ENCODE data around the gene CCDC78.

Gene CCDC78

DNA sequence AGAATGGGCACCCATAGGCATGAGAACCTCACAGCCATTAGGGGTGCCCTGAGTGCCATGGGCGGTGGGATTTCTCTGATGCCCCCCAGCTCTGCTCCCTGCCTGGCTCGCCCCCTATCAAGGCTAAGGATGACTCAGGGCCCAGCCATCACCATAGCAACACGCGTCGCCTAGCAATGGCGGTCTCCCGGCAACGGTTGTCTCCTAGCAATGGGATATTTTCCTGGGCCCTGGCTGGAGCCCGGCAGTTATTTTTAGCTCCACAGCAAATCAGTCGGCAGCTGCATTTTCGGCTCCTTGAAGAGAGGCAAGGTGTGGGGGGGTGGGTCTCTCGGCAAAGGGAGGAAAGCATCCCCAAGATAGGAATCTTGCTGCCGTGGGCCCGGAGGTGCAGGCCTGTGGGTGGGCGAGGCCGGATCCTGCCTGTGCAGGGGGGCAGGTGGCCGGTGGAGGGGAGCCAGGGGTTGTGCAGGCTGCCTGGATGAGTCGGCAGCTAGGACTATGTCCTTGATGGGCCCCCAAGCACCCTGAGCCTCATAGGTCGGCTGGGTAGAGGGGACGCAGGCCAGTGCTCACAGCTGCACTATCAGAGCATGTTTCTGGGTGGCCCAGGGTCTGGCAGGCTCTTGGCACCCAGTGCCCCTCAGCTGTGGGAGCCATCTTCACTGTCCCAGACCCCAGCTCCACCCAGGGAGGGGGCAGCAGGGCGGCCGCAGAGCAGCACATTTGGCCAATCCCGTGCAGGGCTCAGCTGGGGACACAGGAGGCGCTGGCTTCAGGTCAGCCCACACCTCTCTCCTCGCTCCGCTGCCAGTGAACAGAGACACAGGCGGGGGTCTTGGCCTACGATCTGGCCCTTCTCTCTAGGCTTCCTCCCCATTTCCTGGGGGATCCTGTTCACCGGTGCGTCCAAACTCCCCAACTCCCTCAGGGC is 16.4 kb downstream of the CCDC78 start:
- no peak for DNase-seq

- no peak for DNase-seq
These were observed 17.3 kb downstream of the CCDC78 start for GRCh38 chr16:708959-709358.

- no peak for DNase-seq
These were observed 18.2 kb downstream of the CCDC78 start for GRCh38 chr16:708019-708418.

- no peak for DNase-seq
These were observed 19.1 kb downstream of the CCDC78 start for GRCh38 chr16:707062-707538.

DNA sequence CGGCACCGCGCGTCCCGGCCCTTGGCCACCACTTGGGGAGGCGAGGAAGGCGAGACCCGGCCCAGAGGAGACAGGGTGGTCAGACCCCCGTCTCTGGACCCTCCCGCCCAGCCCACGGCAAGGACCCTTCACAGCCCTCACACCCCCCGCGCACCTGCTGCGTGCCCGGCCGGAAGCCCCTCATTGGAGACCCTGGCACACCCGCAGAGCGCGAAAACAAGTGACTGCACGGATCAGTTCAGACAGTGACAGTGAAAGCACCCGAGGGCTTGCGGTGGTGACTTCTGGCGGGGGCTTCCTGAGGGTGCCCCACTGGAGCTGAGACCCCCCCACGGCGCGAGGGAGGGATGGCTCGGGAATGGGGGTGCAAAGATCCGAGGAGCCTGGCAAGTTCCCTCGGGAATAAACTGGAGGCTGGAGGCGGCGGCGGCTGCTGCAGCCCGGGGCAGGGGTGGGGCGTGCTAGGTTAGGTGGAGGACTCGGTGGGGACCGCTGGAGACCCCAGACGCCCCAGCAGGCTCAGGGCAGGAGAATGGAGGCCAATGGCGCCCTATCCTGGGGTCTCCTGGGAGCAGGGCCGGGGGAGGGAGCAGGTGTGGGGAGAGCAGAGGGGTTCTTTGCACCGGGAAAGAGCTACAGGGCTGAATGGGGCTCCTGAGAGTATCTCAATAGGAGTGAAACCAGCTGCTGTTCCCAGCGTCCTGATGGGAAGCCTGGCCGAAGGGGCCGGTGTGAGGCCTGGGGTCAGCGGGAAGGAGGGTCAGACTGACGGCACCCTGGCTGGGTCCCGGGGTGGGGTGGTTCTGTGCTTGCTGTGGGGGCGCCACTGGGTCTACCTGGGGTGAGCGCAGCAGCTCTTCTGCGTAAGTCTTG is 19.8 kb downstream of the CCDC78 start:
- DNase-seq, result no peak

DNA sequence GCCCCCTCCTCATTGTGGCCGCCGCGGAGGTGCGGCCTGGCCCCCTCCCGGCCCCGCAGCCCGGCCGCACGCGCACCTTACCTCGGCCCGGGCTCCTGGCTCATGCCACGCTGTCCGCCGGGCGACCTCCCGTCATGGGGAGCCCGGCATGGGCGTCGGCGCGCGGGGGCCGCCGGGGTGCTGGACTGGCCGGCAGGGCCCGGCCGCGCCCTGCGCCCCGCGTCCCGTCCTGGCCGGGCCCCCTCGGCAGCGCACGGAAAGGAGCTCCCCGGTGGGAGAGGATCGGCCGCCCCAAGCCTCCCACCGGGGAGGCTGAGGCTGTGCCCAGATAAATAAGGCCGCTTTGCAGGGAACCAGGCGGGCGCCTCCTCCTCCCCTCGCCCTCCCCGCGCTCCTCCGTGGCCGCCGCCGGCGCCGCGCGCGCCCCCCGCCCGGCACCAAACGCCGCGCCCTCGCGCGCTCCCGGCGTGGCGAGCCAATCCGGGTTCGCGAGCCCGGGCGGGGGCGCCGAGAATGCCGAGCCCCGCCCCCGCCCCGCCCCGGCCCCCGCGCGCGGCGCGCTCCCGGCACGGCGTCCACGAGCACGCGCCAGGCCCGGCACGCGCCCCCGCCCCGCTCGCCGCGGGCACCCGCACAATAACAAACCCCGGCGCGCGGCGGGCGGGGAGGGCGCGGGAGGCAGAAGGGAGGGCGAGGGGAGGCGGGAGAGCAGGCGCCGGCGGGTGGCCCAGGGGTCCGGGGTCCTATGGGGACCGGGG is 20.6 kb downstream of the CCDC78 start, which contains the start of gene FBXL16:
FBXL16 (minus strand) TSS at position 371 of the 758 bp plus-strand sequence. CDS start 8,396 bp downstream, outside the sequence.
- DNase-seq, result no peak

DNA sequence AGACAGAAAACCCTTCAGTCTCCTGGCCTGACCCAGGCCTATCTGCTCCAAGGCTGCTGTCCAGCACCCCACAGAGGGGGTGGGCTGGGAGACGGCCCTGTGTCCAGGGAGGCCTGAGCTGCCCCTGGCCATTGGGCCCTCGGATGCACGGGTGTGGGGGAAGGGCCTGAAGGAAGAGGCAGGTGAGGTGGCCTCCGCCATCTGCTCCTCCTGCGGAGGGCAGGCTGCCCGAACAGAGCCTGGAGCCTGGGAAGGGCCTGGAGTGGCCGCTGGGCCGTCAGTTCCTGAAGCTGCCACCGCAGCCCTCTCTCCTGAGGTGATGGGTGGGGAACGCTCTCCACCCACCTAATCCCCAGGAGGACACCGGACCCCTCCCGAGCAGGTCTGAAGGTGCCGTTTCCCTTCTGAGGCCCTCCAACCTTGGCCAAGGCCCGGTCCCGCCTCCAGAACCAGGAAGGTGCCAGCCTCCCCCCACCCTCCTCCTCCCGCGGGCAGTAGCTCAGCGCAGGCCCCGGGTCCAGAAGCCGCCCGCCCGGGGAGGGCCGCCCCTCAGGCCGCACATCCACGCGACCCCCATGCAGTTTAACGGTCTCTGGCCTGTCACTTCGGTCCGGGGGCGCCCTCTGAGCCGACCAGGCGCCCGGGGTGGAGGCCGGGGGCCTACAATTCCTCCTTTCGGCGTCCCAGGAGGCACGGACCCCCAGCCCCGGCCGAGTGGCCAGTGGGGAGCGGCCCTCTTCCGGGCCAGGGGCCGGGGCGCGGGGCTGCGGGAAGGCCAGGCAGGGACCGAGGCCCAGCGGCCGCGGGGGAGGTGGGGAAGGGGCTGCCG is 21.5 kb downstream of the CCDC78 start:
- DNase-seq, result no peak

DNA sequence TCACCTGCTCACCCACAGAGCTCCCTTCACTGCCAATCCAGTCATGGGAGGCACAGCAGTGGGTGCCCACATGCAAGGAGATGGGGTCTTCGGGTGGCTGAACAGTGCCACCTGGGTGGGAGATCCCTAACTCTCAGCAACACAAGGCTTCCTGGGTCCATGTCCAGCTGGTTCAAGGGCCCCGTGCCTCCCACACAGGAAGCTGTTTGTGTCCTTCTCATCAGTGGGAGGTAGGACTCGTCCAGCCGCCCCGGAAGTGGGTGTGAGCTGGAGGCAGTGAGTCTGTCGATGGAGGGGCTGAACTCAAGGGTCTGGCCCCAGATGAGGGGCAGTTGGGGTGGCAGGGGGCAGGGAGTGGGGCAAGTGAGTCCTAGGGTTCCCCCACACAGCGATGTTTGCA is 22.2 kb downstream of the CCDC78 start:
- no peak for DNase-seq

DNA sequence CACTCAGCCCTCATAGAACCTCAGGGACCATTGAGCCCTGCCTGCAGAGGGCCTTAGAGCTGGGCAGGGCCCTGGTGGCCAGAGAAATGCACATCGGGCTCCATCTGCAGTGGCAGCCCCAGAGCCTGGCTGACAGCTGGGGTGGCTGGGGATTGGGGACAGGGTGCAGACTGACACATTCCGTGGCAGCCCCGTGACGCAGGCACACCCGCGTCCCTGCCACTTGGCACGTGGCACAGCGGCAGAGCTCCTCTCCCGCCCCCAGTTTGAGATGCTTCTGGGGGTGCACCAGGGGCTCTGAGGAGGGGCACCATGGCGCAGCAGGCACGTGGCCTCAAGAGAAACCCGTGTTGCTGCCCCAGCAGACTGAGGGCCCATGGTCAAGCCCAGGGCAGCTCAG is 22.8 kb downstream of the CCDC78 start:
- no peak for DNase-seq

- no peak for DNase-seq
These were observed 23.9 kb downstream of the CCDC78 start for GRCh38 chr16:702341-702740.

GRCh38 chr16:700684-701584 is 25.3 kb downstream of the CCDC78 start:
- no peak for DNase-seq

DNA sequence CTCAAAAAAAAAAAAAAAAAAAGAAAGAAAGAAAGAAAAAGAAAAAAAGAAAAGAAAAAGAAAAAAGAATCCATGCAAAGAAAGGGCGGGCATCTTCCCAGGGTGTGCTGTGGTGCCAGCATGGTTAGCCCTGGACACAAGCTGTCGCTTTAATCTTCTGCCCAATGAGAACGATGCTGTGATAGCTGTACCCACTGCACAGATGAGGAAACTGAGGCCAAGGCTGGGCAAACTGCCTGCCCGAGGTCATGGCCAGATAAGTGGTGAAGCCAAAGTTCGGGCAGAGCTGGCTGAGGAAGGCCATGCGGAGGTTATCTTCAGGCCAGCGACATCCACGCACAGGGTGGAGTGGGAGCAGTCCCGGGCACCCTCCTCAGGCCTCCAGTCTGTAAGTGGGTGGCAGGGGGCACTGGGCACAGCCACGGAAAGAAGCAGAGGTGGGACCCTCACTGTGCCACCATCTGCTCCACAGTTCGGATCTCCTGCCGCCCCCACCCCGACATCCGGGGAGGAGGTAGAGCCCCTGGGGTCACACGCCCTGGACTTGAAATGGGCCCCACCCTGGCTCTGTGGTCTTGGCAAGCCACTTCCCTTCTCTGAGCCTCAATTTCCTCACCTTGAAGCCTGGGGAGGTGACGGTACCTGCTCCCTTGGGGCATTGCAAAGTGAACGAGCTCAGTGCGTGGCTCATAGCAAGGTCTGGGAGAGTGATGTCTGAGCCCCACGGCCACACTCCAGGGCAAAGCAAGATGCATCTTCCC is 27.2 kb downstream of the CCDC78 start:
- DNase-seq, result no peak

- peak; percentile 78 for DNase-seq
These were observed 30.7 kb downstream of the CCDC78 start for GRCh38 chr16:695355-696089.

- DNase-seq, result no peak
These were observed 31.3 kb downstream of the CCDC78 start for GRCh38 chr16:694863-695354.

DNA sequence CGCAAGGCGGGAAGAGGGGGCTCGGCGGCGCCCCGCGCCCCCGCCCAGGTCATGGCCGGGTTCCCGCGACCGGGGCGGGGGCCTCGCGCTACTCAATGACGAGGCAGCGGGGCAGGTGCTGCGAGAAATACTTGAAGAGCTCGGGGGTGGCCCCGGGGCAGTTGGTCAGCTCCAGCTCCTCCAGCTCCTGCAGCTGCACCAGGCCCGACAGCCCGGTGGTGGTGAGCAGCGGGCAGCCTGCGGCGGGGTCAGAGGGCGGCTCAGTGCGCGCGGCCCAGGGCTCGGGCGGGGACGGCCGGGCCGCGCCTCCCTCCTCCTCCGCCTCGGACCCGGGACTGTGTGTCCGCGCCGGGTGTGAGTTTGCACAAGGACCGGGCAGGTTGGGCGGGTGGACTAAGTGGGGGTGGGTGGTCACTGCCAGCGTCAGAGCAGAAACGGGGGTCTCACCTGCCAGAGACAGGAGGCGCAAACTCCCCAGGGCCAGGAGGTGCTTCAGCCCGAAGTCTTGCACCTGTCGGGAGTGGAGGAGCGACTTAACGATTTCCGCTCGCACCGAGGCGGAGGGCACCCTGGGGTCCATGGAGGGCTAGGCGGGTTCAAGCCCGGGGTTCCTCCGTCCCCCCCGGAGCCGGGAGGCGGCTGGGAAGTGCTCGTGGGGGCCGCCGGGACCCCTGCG is 31.9 kb downstream of the CCDC78 start:
- no peak for DNase-seq

- DNase-seq, result no peak
These were observed 32.5 kb downstream of the CCDC78 start for GRCh38 chr16:693766-694165.

GRCh38 chr16:693364-693763 is 32.9 kb downstream of the CCDC78 start:
- no peak for DNase-seq

GRCh38 chr16:692356-693108 is 33.7 kb downstream of the CCDC78 start:
- DNase-seq, result no peak

All from activated CD4-positive, CD25-positive, alpha-beta regulatory T cell treated with anti-CD3 and anti-CD28 coated beads, Interleukin-2, amount 50 U/mL, for 72 hours (primary cell).